Neural progenitor cell (in vitro differentiated cells): Measurements from ENCODE around the gene PRKAB2. TPM values are rescaled to one million over a fixed set of nuclear protein-coding genes. Genes with fewer than 3 reads are reported as not detected.

Experiments
- DNase-seq: peaks from one replicate; pipeline ENCODE4 v3.0.0-alpha.2; 2016; ENCODE audit warnings: low spot score
- H2AFZ ChIP-seq: fragments of 200-600 bp; sonication (generic); replicated peaks from 2 replicates; pipeline ENCODE4 v1.6.1; 2016; ENCODE audit warnings: antibody characterized with exemption
- H3F3A ChIP-seq: fragments of 200-600 bp; sonication (generic); 2 replicates; pipeline ENCODE4 v1.6.1; 2016; ENCODE audit warnings: antibody characterized with exemption, low read depth
- H3K27ac ChIP-seq: fragments of 200-600 bp; sonication (generic); 2 replicates; pipeline ENCODE4 v1.5.1; 2016; ENCODE audit warnings: mild to moderate bottlenecking
- H3K27me3 ChIP-seq: fragments of 200-600 bp; sonication (generic); 2 replicates; pipeline ENCODE4 v1.6.1; 2016; ENCODE audit warnings: mild to moderate bottlenecking, moderate library complexity
- H3K36me3 ChIP-seq: fragments of 200-600 bp; sonication (generic); 2 replicates; pipeline ENCODE4 v1.5.1; 2016
- H3K4me1 ChIP-seq: fragments of 200-600 bp; sonication (generic); 2 replicates; pipeline ENCODE4 v1.6.1; 2016; ENCODE audit warnings: mixed run types
- H3K4me2 ChIP-seq: fragments of 200-600 bp; sonication (generic); 2 replicates; pipeline ENCODE4 v1.6.1; 2016
- H3K4me3 ChIP-seq: fragments of 200-600 bp; sonication (generic); 2 replicates; pipeline ENCODE4 v1.5.1; 2016
- H3K79me2 ChIP-seq: fragments of 200-600 bp; sonication (generic); 2 replicates; pipeline ENCODE4 v1.6.1; 2016; ENCODE audit warnings: low read depth
- H3K9ac ChIP-seq: fragments of 200-600 bp; sonication (generic); 2 replicates; pipeline ENCODE4 v1.6.1; 2016
- H3K9me3 ChIP-seq: fragments of 200-600 bp; sonication (generic); 2 replicates; pipeline ENCODE4 v1.5.1; 2016; ENCODE audit warnings: low read depth
- H4K20me1 ChIP-seq: fragments of 200-600 bp; sonication (generic); 2 replicates; pipeline ENCODE4 v1.6.1; 2016; ENCODE audit warnings: low read depth
- H3K27ac Mint-ChIP-seq: 3 replicates; pipeline ENCODE4 v1.8.0; 2021; ENCODE audit warnings: mixed read lengths
- H3K27me3 Mint-ChIP-seq: 2 replicates; pipeline ENCODE4 v1.8.0; 2022; ENCODE audit warnings: low read depth, mild to moderate bottlenecking, inconsistent platforms, moderate library complexity, mixed read lengths; ENCODE audit not compliant: insufficient read depth
- H3K36me3 Mint-ChIP-seq: 3 replicates; pipeline ENCODE4 v1.8.0; 2021; ENCODE audit warnings: mixed read lengths
- H3K4me1 Mint-ChIP-seq: 3 replicates; pipeline ENCODE4 v1.8.0; 2021; ENCODE audit warnings: mixed read lengths
- H3K4me3 Mint-ChIP-seq: 3 replicates; pipeline ENCODE4 v1.8.0; 2021; ENCODE audit warnings: mild to moderate bottlenecking, moderate library complexity, mixed read lengths
- H3K9me3 Mint-ChIP-seq: 3 replicates; pipeline ENCODE4 v1.8.0; 2020; ENCODE audit warnings: mixed read lengths
- EZH2 ChIP-seq: fragments of 200-600 bp; sonication (generic); IDR thresholded peaks from 2 replicates; pipeline ENCODE4 v1.6.1; 2017; ENCODE audit warnings: antibody characterized with exemption, mild to moderate bottlenecking, moderate library complexity
- EZH2phosphoT487 ChIP-seq: fragments of 200-600 bp; sonication (generic); IDR thresholded peaks from 2 replicates; pipeline ENCODE4 v1.6.1; 2017; ENCODE audit warnings: antibody characterized with exemption
- total RNA-seq: library from RNA; depleted of rRNA; stranded (reverse); fragments of >200 nt; gene quantifications from 2 replicates; pipeline ENCODE4 v1.2.3, GENCODE V29; 2015; ENCODE audit warnings: low replicate concordance
- TF ChIP-seq, protein P1 (sequence below): fragments of 200-600 bp; sonication (generic); IDR thresholded peaks from 2 replicates; pipeline ENCODE4 v1.5.1; 2017; ENCODE audit warnings: antibody characterized with exemption, mild to moderate bottlenecking

Gene PRKAB2
- total RNA-seq, 1 donor from 2014 or later: 42.8 TPM

DNA sequence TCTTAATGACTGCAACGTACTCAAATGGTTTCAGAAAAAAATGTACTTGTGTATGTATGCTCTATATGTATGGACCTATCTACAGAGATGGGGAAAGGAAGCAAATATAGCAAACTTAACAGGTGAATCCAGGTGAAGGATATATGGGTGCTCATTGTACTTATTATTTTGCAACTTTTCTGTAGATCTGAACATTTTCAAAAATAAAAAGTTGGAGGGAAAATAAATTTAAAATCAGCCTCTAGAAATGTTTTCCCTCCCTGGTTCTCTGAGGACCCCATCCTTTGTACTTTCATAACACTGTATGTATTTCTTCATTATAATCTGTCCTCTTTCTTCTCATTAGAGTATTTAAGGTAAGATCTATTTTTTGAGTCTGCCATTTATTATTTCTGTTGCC is 34.9 kb upstream of the PRKAB2 start:
- Mint-ChIP-seq H3K27me3 (no peaks in the 10 kb centered on the region), H3K36me3 (no peaks in the 10 kb centered on the region), H3K4me1 (no peaks in the 10 kb centered on the region), H3K4me3 (no peak overlapping the region), H3K27ac (no peak overlapping the region), H3K9me3 (no peaks in the 10 kb centered on the region)
- Histone ChIP-seq H3K27ac (no peak overlapping the region), H3K4me2 (no peak overlapping the region), H3K79me2 (no peaks in the 10 kb centered on the region), H4K20me1 (no peaks in the 10 kb centered on the region), H3F3A (no peaks in the 10 kb centered on the region), H3K9me3 (no peaks in the 10 kb centered on the region), H3K4me1 (peaks cover 13% of the 10 kb centered on the region), H2AFZ (no peak overlapping the region), H3K27me3 (no peaks in the 10 kb centered on the region), H3K4me3 (no peak overlapping the region), H3K9ac (no peak overlapping the region), H3K36me3 (no peaks in the 10 kb centered on the region)
- TF ChIP-seq EZH2: no peak
- TF ChIP-seq EZH2phosphoT487: no peak
- TF ChIP-seq, protein P1, sequence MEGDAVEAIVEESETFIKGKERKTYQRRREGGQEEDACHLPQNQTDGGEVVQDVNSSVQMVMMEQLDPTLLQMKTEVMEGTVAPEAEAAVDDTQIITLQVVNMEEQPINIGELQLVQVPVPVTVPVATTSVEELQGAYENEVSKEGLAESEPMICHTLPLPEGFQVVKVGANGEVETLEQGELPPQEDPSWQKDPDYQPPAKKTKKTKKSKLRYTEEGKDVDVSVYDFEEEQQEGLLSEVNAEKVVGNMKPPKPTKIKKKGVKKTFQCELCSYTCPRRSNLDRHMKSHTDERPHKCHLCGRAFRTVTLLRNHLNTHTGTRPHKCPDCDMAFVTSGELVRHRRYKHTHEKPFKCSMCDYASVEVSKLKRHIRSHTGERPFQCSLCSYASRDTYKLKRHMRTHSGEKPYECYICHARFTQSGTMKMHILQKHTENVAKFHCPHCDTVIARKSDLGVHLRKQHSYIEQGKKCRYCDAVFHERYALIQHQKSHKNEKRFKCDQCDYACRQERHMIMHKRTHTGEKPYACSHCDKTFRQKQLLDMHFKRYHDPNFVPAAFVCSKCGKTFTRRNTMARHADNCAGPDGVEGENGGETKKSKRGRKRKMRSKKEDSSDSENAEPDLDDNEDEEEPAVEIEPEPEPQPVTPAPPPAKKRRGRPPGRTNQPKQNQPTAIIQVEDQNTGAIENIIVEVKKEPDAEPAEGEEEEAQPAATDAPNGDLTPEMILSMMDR: no peak
- DNase-seq: no peak

DNA sequence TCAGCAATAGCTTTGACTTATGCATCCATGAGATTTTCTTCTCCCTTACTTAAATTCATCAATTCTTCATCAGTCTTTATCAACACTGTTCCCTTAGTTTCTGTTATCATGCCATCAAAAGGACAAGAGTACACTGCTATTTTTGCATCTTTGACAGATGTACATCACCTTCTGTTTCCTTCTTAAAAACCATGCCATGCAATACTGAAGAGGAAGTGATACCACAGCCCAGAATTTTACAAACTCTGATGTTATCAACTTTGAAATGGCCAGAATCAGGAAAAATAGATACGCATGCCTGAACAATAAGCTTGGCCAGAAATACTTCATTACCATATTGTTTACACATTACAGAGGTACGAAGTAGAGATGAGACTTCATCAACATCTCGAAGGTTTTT is 31.8 kb upstream of the PRKAB2 start:
- Histone ChIP-seq H3K4me3 (no peak overlapping the region), H4K20me1 (no peaks in the 10 kb centered on the region), H3K36me3 (no peaks in the 10 kb centered on the region), H3K27me3 (no peaks in the 10 kb centered on the region), H3K9ac (no peak overlapping the region), H3K27ac (no peak overlapping the region), H3K9me3 (no peaks in the 10 kb centered on the region), H3K4me2 (no peak overlapping the region), H3K4me1 (peaks cover 4% of the 10 kb centered on the region), H3F3A (no peaks in the 10 kb centered on the region), H3K79me2 (no peaks in the 10 kb centered on the region), H2AFZ (no peak overlapping the region)
- no peaks in the 10 kb centered on the region for H3K4me1 Mint-ChIP-seq
- H3K36me3 Mint-ChIP-seq: no peaks in the 10 kb centered on the region
- no peak overlapping the region for H3K27ac Mint-ChIP-seq
- TF ChIP-seq EZH2phosphoT487 (no peak), EZH2 (no peak)
- TF ChIP-seq, protein P1: no peak
- H3K9me3 Mint-ChIP-seq: no peaks in the 10 kb centered on the region
- no peaks in the 10 kb centered on the region for H3K27me3 Mint-ChIP-seq
- DNase-seq: no peak
- H3K4me3 Mint-ChIP-seq: no peak overlapping the region

DNA sequence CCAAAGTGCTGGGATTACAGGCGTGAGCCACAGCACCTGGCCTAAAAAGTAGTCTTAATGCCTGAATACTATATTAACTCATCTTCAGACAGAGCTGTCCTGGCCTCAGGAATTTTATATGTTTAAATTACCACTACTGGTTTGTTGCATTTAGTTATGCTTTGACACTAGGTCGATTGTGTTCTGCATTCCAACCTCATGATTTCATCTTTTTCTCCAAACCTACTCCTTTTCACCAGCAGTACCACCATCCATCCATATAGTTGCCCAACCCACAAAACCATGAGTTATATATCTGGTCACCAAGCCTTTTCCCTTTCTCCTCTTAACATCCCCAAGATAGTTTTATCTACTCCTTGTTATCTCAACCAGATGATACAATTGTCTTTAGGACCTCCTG is 30.3 kb upstream of the PRKAB2 start:
- Histone ChIP-seq H3K4me3 (no peak overlapping the region), H3K79me2 (no peaks in the 10 kb centered on the region), H4K20me1 (no peaks in the 10 kb centered on the region), H3K27me3 (no peaks in the 10 kb centered on the region), H3K4me1 (peaks cover 7% of the 10 kb centered on the region), H3K4me2 (no peak overlapping the region), H3K9me3 (no peaks in the 10 kb centered on the region), H3K9ac (no peak overlapping the region), H3K36me3 (no peaks in the 10 kb centered on the region), H3F3A (no peaks in the 10 kb centered on the region), H3K27ac (no peak overlapping the region), H2AFZ (no peak overlapping the region)
- Mint-ChIP-seq H3K27me3 (no peaks in the 10 kb centered on the region), H3K4me1 (no peaks in the 10 kb centered on the region), H3K27ac (no peak overlapping the region), H3K36me3 (no peaks in the 10 kb centered on the region), H3K4me3 (no peak overlapping the region), H3K9me3 (no peaks in the 10 kb centered on the region)
- no peak for DNase-seq
- TF ChIP-seq EZH2phosphoT487: no peak
- no peak for TF ChIP-seq EZH2
- TF ChIP-seq, protein P1: no peak
